ENCODE data around the gene CASK. TPM values are rescaled to one million over a fixed set of nuclear protein-coding genes. Genes with fewer than 3 reads are reported as not detected.

The CASK gene
- total and polyA plus RNA-seq, 9 of the 15 experiments (the other 6 are each of a cell fraction or from before 2014, with no cell fraction given): 1.3 to 7.4 (median 5.2) TPM

GRCh38 chrX:41542536-41542935, 380.8 kb downstream of the CASK start:
- no peak for FAIRE-seq
- no TSS peak for BruUV-seq (replicated peaks)
- CTCF ChIA-PET (ENCODE audit: low intra/inter-chr PET ratio): no interaction called here

More at GRCh38 chrX:41542536-41542935, 380.8 kb downstream of the CASK start:
- no peaks in the 10 kb centered on the region for H3K9me1 ChIP-seq (ENCODE audit: control insufficient read depth, insufficient read depth, low read length)
- TF ChIP-seq STAT6 (CRISPR knock-in tag; IDR thresholded peaks at IDR 0.05) (no peak), NFRKB (IDR thresholded peaks at IDR 0.05; ENCODE audit: low read depth) (no peak), NRF1 (conservative IDR thresholded peaks at IDR 0.05 in 1 of 2, IDR thresholded peaks at IDR 0.05 in 1 of 2) (no peak)
- ATAC-seq (no peak), DNase-seq (ENCODE audit: extremely low read depth in 1 of 4, low spot score in 3 of 4) (no peak)
- 25% methylated on average over 1 of the region's 1 CpG for WGBS (ENCODE audit: insufficient coverage, low coverage, missing lambda C conversion rate)
- POLR2A ChIA-PET: interaction anchor here (1.2 kb wide), 1 partner anchor 188 kb away, joined by 3 read pairs; no protein-coding TSS in a partner anchor
- no peaks in the 10 kb centered on the region for H4K20me1 ChIP-seq (replicated peaks; ENCODE audit: control insufficient read depth, insufficient read depth, low read length)
- H3K9me3 ChIP-seq (replicated peaks; ENCODE audit: control insufficient read depth, insufficient read depth, low read depth, low read length): no peaks in the 10 kb centered on the region; the same call in 1 of the 2 replicates
- no peaks in the 10 kb centered on the region for H3K79me2 ChIP-seq (ENCODE audit: control insufficient read depth, insufficient read depth, low read length)
- intact Hi-C loops (cut with micrococcal nuclease): no loop called here
- H3K36me3 ChIP-seq (ENCODE audit: control insufficient read depth, insufficient read depth, low read length): no peaks in the 10 kb centered on the region
- no peaks in the 10 kb centered on the region; a peak in 1 of 5 replicates for H3K4me1 ChIP-seq (replicated peaks in 1 of 2; ENCODE audit: control insufficient read depth in 2 of 2, insufficient read depth in 2 of 2, low read length in 2 of 2)
- H3K27ac ChIP-seq (ENCODE audit: extremely low read depth, low read depth, low read length): no peak overlapping the region
- no peak overlapping the region for H2AFZ ChIP-seq (ENCODE audit: low read depth, low read length)
- in situ Hi-C loops (cut with MboI): loop anchor here (25.0 kb wide), 1 partner anchor 395 kb away; no protein-coding TSS in a partner anchor
- no peak overlapping the region for H3K4me2 ChIP-seq (ENCODE audit: insufficient read depth, low read length)
- H3K4me3 ChIP-seq: no peak overlapping the region
- H3K9ac ChIP-seq (ENCODE audit: insufficient read depth in 1 of 2, low read depth in 2 of 2, low read length in 2 of 2): no peak overlapping the region
- no peaks in the 10 kb centered on the region for H3K27me3 ChIP-seq (ENCODE audit: control insufficient read depth in 2 of 2, insufficient read depth in 2 of 2, low read length in 2 of 2)
